HG03575 (cell line): ENCODE measurements around the gene LRRTM1.

Experiments
- ATAC-seq: cut with Tn5 transposase; IDR thresholded peaks from one replicate; pipeline ENCODE4 v1.9.1; 2021; ENCODE audit not compliant: unreplicated experiment, insufficient number of reproducible peaks, low FRiP score; ENCODE audit errors: extremely low read depth

The LRRTM1 gene

DNA sequence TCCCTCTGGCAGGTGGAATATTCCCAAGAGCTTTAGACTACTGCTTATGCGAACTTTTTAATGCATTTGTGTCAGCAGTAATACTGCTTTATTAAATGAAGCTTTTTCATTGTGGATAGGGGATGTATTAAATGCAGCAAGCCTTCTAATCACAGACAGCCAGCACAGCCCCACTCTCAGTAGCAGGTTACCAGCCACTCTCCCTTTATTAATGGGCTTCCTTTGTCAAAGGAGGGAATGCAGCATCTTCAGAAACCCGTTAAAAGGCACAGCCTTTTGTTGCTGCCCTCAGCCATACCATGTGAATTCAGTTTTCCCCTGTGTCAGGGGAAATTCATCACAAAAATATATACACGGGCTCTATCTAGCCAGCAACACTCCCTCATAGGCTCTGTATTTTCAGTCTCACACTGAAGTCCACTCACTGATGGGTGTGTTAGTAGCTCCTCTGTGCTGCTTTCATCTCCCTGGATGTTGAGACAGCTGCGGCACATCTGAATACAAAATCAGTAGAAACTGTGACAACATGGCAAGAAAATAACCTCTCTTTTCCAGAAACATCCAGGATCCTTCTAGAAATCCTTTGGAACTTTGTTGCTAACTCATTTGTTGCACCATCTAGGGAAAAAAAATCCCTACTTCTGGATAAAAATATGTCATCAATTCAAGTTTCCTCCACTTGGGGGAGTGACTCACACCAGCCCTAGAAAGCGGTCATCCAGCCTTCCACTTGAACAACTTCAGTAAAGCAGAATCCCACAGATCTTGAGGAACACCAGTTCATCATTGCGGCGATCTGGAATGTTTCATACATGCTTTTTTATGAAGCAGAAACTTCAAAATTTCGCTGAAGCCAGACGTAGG is 48.4 kb downstream of the LRRTM1 start:
- ATAC-seq: no peak

DNA sequence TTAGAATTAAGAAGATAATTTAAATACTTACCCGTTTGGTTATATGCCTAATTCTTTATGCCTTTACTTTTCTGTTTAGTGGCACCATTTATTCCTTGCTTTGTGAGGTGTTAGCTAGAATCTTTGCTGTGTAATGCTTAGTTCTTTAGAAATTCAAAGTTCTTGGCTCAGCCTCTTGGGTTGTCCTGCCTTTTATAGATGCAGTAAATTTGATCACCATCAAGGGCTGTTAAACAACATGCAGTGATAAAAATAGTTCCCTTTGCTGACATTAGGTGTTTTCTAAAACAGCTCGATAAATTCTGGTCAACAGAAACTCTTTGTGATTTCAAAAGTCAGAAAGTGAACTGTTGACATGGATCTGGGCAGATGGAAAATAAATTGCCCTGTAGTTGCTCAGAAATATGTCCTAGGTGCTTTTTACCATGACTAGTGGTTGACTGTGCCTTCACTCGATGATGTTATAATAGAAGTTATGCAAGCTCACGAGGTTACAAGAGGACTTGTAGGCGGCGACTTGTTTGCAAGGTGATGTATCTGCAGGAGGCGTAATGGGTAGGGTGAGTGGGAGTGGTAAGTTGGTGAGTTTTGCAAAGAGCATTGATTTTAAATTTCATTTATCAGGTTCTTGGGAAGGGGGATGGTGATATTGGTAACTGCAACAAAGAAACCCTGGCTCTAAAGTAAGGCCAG is 52.1 kb downstream of the LRRTM1 start:
- no peak for ATAC-seq
